CD4-positive, alpha-beta T cell treated with Interferon gamma for 1 hour (primary cell): ENCODE measurements around the gene MICAL2.

Experiments
- DNase-seq: peaks from one replicate; pipeline ENCODE4 v3.0.0-alpha.2; 2020

MICAL2 gene

DNA sequence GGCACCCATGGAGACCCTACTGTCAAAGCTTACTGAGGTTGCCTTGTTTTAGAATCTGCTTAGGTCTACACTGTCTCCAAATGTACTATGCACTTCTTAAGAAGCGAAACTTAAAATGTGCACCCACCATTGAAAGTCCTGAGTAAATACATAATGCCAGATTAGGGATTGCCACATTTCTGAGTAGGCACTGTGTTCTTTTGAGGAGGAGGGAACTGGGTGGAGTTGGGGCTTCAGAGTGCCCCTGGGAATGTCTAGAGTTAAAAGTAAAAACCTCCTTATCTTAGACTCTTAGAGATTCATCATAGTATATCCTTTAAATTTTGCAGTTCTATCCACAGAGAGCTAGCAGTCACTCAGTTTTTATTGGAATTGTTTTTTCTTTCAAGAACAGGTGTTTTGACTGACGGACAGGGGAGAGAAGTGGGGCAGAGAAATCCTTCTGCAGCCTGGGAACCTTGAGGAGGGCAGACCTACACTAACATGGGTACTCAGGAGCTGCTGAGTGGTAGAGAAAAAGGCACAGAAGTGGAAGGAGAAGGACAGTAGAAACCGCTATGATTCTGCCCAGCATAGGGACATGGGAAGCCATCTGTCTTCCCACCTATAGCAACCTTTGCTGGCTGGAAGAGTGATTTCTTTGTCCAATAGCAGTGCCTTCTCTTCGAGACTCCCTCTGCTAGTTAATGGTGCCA lies 33.4 kb upstream of the MICAL2 start:
- DNase-seq: no peak

DNA sequence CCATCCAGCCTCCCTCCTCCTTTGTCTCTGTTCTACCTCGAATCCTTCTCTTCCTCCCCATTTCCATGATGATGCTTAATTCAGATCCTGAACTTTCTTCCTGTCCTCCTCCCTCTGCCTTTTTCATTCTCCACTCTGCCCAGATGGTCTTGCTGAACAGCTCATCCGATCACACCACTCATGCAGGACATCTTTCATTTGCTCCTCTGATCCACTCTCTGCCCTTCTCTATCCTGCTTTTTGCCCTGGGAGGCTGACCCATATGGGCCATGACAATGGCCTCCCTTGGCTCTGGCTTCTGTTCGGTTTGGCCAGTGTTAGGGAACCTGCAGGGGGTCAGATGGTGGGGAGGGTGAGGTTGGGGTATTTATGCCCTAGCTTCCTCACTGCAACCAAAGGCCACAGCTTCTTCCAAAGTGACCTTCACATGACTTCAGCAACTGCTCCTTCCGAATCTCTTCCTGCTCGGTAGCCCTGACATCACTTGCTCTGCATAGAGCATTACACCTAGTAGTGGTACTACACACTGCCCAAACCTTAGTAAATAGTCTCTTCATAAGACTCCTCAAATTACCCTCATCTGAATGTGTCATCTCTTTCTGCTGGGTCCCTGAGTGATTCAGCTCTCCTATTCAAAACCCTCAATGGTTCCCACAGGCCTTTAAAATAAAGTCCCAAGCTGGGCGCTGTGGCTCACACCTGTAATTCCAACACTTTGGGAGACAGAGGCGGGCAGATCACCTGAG lies 32.7 kb upstream of the MICAL2 start:
- no peak for DNase-seq

DNA sequence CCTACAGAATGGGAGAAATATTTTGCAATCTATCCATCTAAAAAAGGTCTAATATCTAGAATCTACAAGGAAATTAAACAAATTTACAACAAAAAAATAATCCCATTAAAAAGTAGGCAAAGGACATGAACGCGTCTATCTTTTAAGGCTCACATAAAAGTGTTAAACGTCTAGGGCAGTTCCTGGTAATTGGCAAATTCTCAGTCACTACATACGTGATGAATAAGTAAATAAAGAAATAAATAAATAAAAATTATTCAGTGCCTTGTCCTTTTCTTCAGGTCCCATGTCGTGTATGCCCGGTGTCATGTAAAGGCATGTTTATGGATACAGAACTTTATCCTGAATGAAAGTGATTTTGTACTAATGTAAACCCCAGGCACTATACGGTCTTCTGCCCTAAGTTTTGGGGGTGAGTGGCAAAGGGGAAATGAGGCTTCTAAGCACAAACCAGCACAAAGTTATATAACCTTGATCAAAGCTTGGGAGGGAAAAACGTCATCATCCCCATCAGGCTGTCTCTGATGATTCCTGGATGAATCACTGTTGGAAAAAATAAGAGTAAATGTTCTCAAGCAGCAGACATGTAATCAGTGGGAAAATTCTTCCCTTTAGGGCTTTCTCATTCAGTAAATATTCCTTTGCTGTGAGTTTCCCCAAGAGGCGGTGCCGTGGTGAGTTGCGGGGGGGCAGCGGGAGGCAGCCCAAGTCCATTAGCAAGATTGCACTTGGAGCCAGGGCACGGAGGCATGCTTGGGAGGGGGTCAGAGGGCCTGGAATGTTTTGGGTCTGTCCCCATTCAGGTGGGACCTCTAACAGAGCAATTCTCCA lies 30.4 kb upstream of the MICAL2 start:
- DNase-seq: no peak

DNA sequence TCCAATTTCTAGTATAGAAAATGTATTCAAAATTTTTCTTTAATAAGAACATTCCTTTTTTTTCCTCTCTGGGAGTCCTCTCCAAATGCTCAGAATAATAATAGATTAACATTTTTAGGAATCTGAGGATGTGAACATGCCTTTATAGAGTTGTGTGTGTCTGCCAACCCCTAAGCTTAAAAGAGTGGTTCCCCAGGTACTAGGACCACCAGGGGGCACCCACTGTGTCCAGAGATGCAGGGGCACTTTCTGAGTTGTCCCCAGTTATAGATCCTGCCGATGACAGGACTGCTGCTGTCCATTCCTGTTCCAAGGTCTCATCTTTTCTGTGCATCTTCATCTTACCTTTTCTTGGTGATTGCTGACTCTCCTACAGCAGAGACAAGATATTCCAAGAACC lies 27.0 kb upstream of the MICAL2 start:
- DNase-seq: no peak

DNA sequence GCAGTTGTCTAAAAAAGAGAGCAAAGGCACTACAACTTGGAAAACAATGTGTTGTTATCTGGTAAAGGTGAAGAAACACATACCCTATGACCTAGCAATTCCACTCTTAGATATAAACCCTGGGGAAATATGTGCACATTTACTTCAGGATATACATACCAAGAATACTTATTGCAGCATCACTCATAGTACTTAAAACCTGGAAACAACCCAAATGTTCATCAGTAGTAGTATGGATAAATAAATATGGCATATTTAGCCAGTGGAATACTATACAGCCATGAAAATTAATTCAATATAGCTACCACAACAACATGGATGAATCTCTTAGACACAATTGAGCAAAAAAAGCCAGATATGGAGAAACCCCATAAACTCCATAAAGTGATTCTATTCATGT lies 26.1 kb upstream of the MICAL2 start:
- DNase-seq: no peak

DNA sequence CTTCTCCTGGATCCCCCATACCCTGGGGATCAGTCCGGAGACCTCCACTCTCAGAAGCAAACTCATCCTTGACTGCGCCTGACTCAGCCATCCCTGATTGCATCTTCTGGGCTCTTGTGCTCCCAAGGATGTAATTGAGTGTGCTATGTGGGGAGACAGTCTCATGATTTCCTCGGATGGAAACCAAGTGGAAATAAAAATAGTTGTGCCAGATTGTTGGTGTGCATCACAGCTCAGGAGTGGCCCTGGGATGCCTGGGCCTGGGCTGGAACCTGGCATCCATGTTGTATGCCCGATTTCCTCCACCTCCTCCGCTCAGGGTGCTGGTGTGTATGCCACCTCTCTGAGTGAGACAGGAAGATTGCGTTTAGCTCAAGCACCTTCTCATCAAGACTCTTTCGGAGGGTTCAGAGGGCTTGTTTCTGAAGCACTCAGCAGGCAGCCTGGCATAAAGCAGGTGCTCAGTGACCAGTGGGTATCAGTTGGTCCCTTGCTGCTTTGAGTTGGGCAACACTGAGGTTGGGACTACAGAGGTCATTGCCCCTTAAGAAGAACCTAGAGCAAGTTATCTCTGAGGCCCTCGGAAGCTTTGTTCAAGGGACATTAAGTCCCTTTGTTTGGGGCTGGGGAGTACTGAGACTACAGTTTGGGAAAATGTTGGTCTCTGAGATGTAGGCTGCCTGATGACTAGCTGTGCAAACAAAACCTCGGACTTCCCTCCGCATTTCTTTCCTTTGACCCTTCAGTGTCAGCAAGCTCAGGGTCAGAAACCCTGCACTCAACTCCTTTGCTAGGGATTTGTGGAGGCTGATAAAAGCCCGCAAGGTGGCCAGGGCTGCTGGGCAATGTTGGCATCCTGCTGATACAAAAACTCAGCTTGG lies 24.8 kb upstream of the MICAL2 start:
- no peak for DNase-seq

DNA sequence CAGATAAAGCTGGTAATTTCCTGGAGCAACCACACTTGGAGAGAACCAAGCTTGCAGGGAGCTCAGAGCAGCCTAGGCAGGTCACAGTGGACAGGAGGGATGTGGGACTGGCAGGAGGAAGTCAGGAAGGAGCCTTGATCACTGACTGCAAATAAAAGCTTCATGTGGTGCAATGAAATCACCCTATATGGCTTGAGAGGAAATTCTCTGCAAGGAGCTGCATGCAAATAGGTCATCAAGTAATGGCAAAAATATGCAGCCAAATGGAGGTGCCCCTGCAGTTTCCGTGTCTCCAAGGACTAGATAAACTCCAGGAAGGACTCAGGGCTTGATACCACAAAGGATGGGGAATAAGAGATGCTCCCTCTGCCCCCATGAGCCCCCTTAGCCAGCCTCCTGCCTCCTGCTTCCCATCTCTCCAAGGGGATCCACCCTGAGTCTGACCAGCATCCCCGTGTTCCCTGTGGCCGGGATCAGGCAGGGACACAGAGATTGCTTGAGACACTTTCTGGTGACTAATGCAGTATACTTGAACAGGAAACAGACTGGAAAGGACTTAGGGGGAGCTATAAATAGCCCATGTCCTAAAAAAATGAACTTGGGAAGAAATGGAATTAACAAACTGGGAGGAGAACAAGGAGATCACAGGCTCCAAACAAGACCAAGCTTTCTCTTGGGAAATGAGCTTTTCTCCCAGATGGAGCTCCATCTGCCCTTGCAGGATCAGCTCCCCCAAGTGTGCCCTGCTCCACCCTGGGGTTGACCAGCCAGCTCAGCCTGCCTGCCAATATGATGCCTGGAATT lies 23.9 kb upstream of the MICAL2 start:
- DNase-seq: no peak

DNA sequence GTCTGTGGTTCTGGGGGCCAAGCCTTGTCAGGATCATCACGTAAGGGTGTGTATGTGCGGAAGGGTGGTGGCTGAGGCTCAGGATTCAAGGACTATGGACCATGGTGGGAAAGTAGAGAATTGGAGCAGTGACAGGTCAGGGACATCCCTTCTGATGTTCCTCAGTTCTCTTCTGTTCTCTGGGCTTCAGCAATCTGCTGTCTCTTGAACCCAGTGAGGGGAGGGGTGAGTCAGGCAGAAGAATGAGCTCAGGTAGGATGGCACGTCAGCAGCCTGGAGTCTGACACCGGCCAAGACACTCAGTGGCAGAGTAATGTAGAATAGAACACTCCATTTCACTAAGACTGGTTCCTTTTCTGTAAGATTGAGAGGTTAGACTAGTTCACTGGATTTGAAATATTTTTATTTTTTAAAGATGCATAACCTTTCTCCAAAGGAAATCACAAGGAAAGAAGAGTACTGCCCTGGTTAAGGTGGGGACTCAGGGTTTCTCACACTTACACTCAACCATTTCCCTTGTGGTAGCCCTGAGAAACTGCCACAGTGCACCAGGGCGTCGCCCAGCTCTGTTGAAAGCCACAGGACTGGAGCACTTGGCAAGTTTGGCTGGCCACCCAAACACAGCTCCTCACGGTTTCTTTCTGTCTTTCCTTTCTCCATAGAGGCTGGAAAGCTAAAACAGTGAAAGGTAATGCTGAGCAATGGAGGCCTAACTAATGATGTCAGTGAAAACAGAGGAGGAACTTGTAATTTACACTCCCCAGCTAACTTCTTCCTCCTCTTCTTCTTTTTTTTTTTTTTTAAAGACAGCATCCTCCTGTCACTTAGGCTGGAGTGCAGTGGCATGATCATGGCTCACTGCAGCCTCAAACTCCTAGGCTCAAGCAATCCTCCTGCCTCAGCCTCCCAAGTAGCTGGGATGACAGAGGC lies 23.1 kb upstream of the MICAL2 start:
- DNase-seq: peak; percentile 39

DNA sequence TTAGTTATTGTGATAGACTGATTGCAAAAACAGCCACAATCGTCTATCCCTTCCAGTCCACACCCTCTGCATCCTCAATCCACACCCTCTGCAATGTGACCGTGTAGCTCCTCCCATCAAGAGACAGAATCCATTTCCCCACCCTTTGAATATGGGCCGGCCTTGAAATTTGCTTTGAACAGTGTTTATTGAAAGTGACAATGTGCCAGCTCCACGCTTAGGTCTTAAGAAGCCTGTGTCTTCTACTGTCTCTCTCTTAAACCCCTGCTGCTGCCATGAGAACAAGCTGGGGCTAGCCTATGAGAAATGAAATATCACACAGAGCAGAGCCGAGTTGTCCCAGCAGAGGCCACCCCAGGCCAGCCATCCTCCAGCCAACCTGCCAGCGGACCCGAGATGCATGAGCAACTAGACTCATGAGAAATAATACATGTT lies 22.3 kb upstream of the MICAL2 start:
- no peak for DNase-seq

DNA sequence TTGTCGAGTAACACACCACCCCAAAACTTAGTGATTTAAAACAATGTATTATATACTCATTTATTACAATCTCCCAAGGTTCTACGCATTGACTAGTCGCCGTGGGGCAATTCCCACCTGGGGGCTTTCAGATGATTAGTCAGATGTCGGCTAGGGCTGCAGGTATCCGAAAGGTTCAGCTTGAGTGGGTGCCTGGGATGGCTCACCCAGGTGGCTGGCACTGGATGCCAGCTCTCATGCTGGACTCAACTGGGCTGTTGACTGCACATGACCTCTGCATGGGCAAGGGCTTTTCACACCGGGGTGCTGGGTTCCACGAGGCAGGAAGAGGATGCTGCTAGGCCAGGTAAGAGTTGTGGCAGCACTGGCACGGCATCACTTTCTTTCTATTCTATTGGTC lies 21.9 kb upstream of the MICAL2 start:
- no peak for DNase-seq

DNA sequence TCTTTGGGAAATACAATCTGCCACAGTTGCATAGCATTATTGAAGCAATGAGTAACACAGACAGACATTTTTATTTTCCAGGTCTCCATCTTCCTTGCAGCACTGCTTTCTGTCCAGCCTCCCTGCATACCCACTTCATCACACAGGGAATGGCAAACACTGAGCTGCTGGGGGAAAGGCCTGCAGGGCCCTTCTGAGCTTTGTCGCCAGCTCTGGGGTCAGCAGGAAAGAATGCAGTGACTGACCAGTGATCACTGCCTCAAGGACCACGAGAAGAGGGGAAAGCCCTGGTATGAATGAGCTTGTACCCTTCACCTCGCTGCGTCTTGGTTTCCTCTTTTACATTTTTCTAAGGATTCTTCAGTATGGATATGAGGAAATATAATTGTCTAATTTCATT lies 21.3 kb upstream of the MICAL2 start:
- DNase-seq: no peak

DNA sequence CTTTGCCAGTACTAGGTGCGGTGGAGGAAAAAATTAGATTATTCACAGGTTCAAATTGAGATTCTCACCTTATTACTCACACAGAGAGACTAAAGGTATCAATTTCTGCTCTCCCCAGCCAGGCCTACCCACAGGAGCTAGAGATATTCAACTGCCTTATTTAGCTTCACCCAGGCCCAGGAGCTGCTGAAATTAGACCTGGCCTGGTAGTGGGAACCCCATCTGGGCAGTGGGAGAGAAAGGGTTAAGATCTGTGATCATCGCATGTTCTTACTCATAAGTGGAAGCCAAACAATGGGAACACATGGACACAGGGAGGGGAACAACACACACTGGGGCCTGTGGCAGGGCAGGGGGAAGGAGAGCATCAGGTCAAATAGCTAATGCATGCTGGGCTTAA lies 20.9 kb upstream of the MICAL2 start:
- DNase-seq: no peak

DNA sequence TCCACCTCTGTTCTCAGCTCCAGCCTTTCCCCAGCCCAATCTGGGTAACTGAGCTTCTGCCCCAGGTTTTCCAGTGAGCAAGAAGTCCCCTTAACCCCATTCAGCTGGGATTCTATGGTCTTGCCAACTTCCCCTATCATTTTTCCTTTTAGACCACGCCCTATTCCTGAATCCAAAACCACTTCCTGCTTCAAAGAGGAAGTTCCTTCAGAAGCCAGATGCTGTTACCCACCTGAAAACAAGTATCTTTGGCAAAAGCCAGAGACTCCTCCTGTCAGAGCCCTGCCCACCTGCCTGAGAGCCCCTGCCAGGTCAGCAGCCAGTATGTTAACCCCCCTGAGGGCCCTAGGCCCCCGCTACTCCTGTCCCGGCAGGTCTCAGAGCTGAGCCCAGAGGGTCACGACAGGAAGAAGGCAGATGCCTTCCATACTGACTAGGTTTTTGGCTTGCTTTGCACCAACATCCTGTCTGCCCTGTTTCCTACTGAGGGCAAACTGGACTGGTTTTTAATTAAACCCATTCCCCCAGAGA lies 20.3 kb upstream of the MICAL2 start:
- no peak for DNase-seq

DNA sequence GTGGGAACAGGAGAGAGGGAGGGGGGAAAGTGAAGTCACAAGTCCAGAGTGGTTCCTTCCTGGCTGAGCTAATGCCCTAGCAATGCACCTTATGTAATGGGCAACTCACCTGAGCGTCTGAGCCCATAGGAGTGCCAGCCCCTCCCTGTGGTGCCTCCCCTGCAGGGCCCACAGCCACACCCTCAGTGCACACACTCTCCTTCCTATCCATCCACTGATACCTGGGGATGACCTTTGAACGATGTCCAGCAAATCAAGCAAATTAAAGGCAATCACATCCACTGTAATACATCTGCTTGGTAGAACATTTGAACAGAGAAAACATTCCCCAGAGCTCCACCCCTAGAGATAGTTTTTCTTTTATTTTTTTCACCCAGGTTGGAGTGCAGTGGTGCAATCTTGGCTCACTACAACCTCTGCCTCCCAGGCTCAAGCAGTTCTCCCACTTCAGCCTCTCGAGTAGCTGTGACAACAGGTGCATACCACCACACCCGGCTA lies 19.6 kb upstream of the MICAL2 start:
- DNase-seq: no peak

DNA sequence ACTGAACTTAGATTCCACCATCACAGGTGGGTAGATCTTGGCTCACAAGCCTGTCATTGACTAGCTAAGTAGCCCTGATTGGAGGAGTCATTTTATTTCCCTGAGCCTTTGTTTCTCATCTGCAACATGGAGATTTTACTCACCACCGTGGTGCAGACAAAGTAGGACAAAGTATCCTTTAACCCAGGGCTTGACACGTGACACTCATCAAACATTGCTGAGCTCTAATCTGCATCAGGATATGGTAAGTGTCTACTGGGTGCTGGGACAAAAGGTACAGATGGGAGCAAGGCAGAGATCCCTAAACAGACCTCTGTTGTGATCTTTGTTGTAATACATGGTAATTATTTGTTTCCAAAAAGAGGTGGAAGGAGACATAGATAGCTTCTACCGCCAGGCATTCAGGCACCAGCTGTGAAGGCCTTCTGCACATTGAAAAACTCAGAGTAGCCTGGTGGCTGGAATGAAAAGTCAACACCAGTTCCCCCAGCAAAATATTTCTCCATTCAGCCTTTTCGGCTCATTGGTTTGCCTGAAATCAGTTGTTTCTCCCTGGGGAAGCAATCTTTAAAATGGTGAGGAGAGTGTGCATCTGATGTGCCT lies 18.3 kb upstream of the MICAL2 start:
- DNase-seq: no peak

DNA sequence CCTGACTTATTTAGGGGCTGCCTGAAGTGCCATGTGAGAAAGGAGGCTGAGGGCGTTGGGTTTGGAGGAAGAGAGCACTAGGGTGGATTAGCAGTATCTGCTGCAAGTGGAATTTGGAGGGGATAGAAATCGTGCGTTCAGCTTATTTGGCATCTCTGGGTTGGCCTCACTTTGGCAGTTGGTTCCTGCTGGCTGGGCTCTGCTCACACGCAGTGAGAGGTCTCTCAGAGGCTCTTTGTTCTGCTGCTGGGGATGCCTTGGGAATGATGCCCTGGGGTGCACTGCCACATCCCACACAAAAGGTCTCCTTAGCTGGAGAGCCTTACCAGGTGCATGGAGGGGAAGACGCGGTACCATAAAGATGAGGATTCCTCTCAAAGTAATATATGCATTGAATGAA lies 17.7 kb upstream of the MICAL2 start:
- no peak for DNase-seq

DNA sequence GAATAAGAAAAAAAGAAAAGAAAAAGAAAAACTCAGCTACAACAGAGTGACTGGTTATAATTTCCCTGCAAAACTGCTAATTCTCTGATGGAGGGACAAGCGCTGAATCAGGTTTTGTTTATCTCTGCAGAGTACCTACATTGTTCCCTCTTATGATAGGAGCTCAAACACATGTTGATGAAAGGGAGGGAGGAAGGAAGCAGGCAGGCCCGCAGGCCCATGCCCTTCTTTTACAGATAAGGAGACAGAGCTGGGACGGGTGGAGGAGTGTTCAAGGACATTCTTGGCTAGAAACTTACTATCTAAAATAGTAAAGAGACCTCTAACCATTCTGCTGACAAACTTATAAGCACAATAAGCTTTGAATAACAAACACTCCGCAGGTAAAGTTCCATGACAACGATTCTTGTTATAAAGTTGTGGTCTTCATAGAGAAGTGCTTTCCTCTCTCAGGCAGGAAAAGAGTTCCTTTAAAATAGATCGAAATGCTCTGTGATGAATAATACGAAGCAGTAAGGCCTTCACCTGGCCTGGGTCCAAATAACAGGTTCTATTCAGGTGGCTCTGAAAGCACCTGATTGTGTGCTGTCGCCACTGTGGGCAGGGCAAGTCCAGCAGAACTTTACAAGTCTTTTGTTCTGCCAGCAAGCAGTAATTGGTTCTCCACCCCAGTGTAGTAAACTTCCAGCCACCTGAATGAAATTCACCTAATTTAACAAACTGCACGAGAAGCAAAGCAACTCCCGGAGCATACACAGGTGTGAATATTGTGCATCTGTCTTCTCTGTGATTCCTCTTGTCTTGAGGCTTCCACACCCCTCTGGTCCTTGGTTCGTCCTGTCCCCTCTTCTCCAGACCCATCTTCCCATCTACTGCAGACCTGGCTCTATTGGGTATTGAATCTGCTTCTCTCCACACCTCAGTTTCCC lies 15.3 kb upstream of the MICAL2 start:
- DNase-seq: no peak

DNA sequence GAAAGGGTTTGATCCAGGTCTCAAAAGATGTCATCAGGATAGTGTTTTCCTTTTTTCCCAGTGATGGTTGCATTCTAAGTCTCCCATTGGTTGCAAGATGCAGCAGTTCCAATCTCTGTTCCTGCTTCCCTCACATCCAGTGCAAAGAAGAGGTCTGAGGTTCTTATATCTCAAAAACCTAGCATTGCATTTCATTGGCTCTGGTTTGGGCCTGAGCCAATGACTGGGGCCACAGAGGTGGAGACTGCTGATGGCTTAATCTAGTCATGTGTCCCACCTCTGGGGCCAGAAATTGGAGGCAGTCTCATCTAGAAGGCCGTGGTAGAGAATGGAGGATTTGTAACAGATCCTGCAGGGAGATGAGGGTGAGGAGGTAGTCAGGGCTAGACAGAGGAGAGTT lies 13.2 kb upstream of the MICAL2 start:
- DNase-seq: no peak

DNA sequence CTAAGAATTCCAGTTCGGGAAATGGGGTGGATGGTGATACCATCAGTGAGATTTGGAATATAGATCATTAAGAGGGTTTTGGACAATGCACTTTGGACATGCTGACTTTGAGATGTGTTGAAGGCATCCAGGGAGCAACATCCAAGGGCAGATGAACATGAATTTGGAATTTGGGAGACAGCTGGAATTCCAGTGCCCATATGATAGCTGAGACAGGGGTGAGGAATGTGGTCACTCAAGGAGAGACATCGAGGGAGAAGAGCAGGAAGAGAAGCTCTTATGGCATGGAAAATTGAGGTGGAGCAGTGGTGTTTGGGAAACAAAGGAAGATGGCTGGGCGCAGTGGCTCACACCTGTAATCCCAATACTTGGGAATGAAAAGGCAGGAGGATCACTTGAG lies 11.8 kb upstream of the MICAL2 start:
- DNase-seq: no peak
